Panc1 (cell line): ENCODE data around the gene TRIM56. TPM values are rescaled to one million over a fixed set of nuclear protein-coding genes. Genes with fewer than 3 reads are reported as not detected.
"Not testable (repeated sequence)": the region's sequence is repeated elsewhere in the genome, so short reads cannot be mapped to it uniquely, and the experiment has no call there.

Source experiments
- ATAC-seq: fragments of 200-7000 bp; cut with Tn5 transposase; 2 replicates; pipeline ENCODE4 v1.9.1; 2020; ENCODE audit warnings: mild to moderate bottlenecking, moderate library complexity
- BruUV-seq: library from RNA; stranded (reverse); fragments of 400-500 nt; replicated peaks from 2 replicates; lab custom pipeline; 2021; lab: Mats Ljungman, UMichigan
- CTCF ChIA-PET: fragments of 300-600 bp; sonication (Branson Sonifier 250); formaldehyde crosslinking; loops from one replicate; lab custom pipeline; 2022; ENCODE audit warnings: antibody characterized with exemption; lab: Charles Lee
- POLR2A ChIA-PET: fragments of 300-600 bp; sonication (Branson Sonifier 250); formaldehyde crosslinking; loops from one replicate; lab custom pipeline; 2022; ENCODE audit warnings: antibody characterized with exemption; lab: Charles Lee
- DNase-seq: peaks from one replicate; pipeline ENCODE4 v3.0.0-alpha.2; 2010; ENCODE audit warnings: low read depth, low spot score
- H3K27ac ChIP-seq: 2 replicates; pipeline ENCODE4 v1.5.1; 2011; ENCODE audit warnings: mild to moderate bottlenecking, low read length, inconsistent platforms
- H3K27me3 ChIP-seq: fragments of 200-500 bp; sonication (Bioruptor generic); 2 replicates; pipeline ENCODE4 v1.6.0; 2014; ENCODE audit warnings: low read length, inconsistent platforms; ENCODE audit not compliant: control insufficient read depth, insufficient read depth
- H3K36me3 ChIP-seq: fragments of 200-500 bp; sonication (Bioruptor generic); 2 replicates; pipeline ENCODE4 v1.5.1; 2014; ENCODE audit warnings: inconsistent platforms, mild to moderate bottlenecking, low read length, moderate library complexity; ENCODE audit not compliant: control insufficient read depth, insufficient read depth
- H3K4me1 ChIP-seq: 2 replicates; pipeline ENCODE4 v1.5.1; 2011; ENCODE audit warnings: inconsistent platforms, mild to moderate bottlenecking, low read length, moderate library complexity; ENCODE audit not compliant: control insufficient read depth, insufficient read depth
- H3K4me3 ChIP-seq, 2 experiments: 2 replicates each; pipeline ENCODE4 v1.5.1; 2011 to 2012; ENCODE audit warnings: low read depth in 2 of 2, low read length in 2 of 2, mild to moderate bottlenecking in 2 of 2, inconsistent platforms in 1 of 2, moderate library complexity in 1 of 2
- H3K9me3 ChIP-seq: fragments of 200-500 bp; sonication (Bioruptor generic); 2 replicates; pipeline ENCODE4 v1.5.1; 2014; ENCODE audit warnings: low read depth, mild to moderate bottlenecking, inconsistent platforms, low read length, moderate library complexity; ENCODE audit not compliant: control insufficient read depth, insufficient read depth
- POLR2AphosphoS5 ChIP-seq: IDR thresholded peaks from 2 replicates; pipeline ENCODE4 v1.6.1; 2012; ENCODE audit warnings: mild to moderate bottlenecking, low read depth, low read length, moderate library complexity
- REST ChIP-seq, 2 experiments: IDR thresholded peaks; 2 replicates each; pipeline ENCODE4 v1.6.1; 2011 to 2012; ENCODE audit warnings: low read depth in 2 of 2, control low read depth in 1 of 2, low read length in 1 of 2, mild to moderate bottlenecking in 1 of 2, moderate library complexity in 1 of 2; ENCODE audit not compliant: insufficient read depth in 1 of 2
- SIN3A ChIP-seq: IDR thresholded peaks from 2 replicates; pipeline ENCODE4 v1.6.1; 2012; ENCODE audit warnings: low read depth, mild to moderate bottlenecking, low read length, moderate library complexity, borderline replicate concordance; ENCODE audit not compliant: insufficient read depth
- TCF7L2 ChIP-seq: IDR thresholded peaks from 2 replicates; pipeline ENCODE4 v1.6.1; 2011; ENCODE audit warnings: mild to moderate bottlenecking, low read depth, low read length, inconsistent platforms
- in situ Hi-C: cut with HindIII; loops from 2 replicates; pipeline ENCODE4 v1.10.0; 2016; ENCODE audit warnings: low sequenced_read_pairs, low pct_unique_long_range_greater_than_20kb
- intact Hi-C: fragments of 100-400 bp; cut with micrococcal nuclease; formaldehyde crosslinking; loops from one replicate; pipeline ENCODE4 v1.10.0; 2022; ENCODE audit not compliant: unreplicated experiment
- total RNA-seq: library from RNA; stranded (reverse); gene quantifications from one replicate; pipeline ENCODE4 v1.2.1, GENCODE V29; 2021; ENCODE audit not compliant: unreplicated experiment
- TF ChIP-seq, protein P1 (sequence below): fragments of 450-650 bp; IDR thresholded peaks from 2 replicates; pipeline ENCODE4 v1.5.1; 2017; ENCODE audit warnings: mild to moderate bottlenecking

The TRIM56 gene
- total RNA-seq, 1 experiment from 2014 or later: 37.4 TPM

DNA sequence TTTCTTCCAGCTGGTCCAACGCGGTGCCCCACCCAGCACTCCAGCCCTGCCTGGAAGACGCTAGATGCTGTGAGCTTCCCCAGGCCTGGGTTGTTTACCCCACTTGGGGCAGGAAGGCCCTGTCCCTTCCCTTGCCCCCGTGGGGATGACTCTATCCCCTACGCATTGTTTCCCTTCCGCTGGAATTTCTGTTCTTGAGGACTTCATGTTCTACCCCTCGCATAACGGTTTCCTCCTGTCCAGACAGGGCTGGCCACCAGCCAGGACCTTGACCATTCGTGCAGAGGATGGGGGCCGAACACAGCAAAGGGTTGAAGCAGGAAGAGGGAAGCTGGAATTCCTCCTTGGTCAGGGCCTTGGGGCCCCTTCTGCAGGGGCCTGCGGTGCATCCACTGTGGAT, 27.0 kb downstream of the TRIM56 start:
- H3K9me3 ChIP-seq: no peaks in the 10 kb centered on the region
- H3K27ac ChIP-seq: peak overlapping the region; percentile 45; the same call in 1 of the 2 replicates
- DNase-seq (no peak), ATAC-seq (no peak)
- in situ Hi-C loops: no loop called here
- peaks cover 30% of the 10 kb centered on the region for H3K4me1 ChIP-seq
- no TSS peak for BruUV-seq
- H3K4me3 ChIP-seq: no peak overlapping the region
- H3K36me3 ChIP-seq: no peaks in the 10 kb centered on the region
- CTCF ChIA-PET: interaction anchor here (0.7 kb wide), 1 partner anchor 316 kb away, joined by 3 read pairs; no protein-coding TSS in a partner anchor
- POLR2A ChIA-PET: no interaction called here
- TF ChIP-seq REST (IDR thresholded peaks at IDR 0.05; ENCODE audit: insufficient read depth in 1 of 2, low read depth in 2 of 2, low read length in 1 of 2) (no peak), TCF7L2 (no peak), SIN3A (no peak), POLR2AphosphoS5 (no peak)
- TF ChIP-seq, protein P1, sequence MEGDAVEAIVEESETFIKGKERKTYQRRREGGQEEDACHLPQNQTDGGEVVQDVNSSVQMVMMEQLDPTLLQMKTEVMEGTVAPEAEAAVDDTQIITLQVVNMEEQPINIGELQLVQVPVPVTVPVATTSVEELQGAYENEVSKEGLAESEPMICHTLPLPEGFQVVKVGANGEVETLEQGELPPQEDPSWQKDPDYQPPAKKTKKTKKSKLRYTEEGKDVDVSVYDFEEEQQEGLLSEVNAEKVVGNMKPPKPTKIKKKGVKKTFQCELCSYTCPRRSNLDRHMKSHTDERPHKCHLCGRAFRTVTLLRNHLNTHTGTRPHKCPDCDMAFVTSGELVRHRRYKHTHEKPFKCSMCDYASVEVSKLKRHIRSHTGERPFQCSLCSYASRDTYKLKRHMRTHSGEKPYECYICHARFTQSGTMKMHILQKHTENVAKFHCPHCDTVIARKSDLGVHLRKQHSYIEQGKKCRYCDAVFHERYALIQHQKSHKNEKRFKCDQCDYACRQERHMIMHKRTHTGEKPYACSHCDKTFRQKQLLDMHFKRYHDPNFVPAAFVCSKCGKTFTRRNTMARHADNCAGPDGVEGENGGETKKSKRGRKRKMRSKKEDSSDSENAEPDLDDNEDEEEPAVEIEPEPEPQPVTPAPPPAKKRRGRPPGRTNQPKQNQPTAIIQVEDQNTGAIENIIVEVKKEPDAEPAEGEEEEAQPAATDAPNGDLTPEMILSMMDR: no peak
- no peaks in the 10 kb centered on the region for H3K27me3 ChIP-seq
- intact Hi-C loops: no loop called here

DNA sequence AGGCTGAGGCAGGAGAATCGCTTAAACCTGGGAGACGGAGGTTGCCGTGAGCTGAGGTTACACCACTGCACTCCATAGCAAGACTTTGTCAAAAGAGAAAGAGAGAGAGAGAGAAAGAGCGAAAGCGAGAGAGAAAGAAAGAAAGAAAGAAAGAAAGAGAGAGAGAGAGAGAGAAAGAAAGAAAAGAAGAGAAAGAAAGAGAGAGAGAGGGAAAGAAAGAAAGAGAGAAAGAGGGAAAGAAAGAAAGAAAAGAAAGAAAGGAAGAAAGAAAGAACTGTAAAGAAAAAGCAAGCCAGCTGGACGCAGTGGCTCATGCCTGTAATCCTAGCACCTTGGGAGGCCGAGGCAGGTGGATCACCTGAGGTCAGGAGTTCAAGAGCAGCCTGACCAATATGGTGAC, 27.9 kb downstream of the TRIM56 start:
- ATAC-seq, H3K9me3 ChIP-seq, H3K27ac ChIP-seq, H3K27me3 ChIP-seq, DNase-seq, intact Hi-C loops, in situ Hi-C loops, H3K36me3 ChIP-seq, H3K4me3 ChIP-seq, POLR2A ChIA-PET, BruUV-seq: not testable (repeated sequence)
- peaks cover 39% of the 10 kb centered on the region for H3K4me1 ChIP-seq
- CTCF ChIA-PET: interaction anchor here (0.7 kb wide), 1 partner anchor 24 kb away, joined by 4 read pairs; no protein-coding TSS in a partner anchor

- Histone ChIP-seq H3K27me3 (no peaks in the 10 kb centered on the region), H3K9me3 (no peaks in the 10 kb centered on the region), H3K4me1 (peaks cover 39% of the 10 kb centered on the region), H3K4me3 (no peak overlapping the region), H3K36me3 (no peaks in the 10 kb centered on the region), H3K27ac (peak overlapping the region; percentile 88)
- ChIA-PET CTCF (no interaction called here), POLR2A (interaction anchor here (1.0 kb wide), 1 partner anchor 10 kb away, joined by 3 read pairs; no protein-coding TSS in a partner anchor)
- in situ Hi-C loops: no loop called here
- no TSS peak for BruUV-seq
- ATAC-seq (no peak), DNase-seq (no peak)
- no peak for TF ChIP-seq POLR2AphosphoS5
- no peak for TF ChIP-seq SIN3A
- TF ChIP-seq REST (IDR thresholded peaks at IDR 0.05; ENCODE audit: insufficient read depth in 1 of 2, low read depth in 2 of 2, low read length in 1 of 2): no peak
- TF ChIP-seq TCF7L2: no peak
- TF ChIP-seq, protein P1: no peak
- intact Hi-C loops: no loop called here
These were observed 28.6 kb downstream of the TRIM56 start for GRCh38 chr7:101113836-101114235.
